Measurements from ENCODE around the gene LRTM2.

LRTM2 gene

DNA sequence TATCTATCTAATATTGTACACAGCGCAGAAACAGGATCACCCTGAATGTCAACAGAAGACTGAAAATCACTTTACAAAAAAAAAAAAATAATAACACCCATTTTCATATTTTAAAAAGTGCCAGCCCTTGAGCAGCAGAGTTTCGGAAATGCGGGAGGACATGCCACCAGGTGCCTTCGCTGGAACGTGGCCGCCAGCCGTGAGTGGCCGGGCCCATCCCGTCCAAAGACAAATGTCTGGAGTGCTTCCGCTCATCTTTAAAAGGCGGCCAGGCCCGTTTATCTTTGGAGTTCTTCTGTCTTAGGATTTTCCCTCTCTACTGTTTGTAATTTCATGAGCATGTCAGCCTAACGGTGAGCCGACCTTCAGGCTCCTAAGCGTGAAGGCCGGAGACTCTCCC is 43.5 kb downstream of the LRTM2 start:
- in situ Hi-C loops (cut with HindIII; ENCODE audit: low sequenced_read_pairs) = no loop called here

DNA sequence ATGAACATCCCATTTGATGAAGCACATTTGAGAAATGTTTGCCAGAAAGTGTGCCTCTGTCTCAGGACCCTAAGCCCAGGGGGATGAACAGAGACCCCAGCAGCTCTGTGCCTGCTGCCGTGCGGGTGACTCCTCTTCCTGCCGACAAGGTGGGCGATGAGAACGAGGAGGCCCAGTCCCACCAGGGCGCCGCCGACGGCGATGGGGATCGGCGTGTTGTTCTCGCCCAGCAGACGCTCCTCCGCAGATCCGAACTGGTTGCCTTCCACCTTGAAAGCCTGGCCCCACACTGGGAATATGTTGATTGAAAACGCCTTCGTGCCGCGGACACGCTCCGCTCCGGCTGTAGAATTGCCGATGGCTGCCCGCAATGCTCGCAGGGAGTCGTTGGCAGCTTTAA is 44.1 kb downstream of the LRTM2 start:
- in situ Hi-C loops (cut with HindIII; ENCODE audit: low sequenced_read_pairs) = no loop called here

DNA sequence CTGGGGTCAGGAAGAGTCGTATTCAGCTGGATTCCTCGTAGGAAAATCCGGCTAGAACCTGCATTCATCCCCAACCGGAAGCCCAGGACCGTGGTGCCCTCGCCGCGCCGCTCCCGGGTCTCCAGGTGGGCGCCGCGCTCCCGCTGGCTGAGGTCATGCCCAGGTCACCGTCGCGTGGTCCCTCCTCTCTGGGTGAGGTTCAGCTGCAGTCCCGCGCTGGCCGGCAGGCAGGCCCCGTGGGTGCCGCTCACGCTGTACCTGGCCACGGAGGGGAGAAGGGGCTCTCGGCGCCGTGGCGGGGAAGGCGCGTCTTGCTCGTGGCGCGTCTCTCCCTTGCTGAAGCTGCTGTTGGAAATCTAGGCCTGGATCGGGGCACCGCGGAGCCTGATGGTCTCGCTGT is 44.5 kb downstream of the LRTM2 start:
- in situ Hi-C loops (cut with HindIII; ENCODE audit: low sequenced_read_pairs) = no loop called here

DNA sequence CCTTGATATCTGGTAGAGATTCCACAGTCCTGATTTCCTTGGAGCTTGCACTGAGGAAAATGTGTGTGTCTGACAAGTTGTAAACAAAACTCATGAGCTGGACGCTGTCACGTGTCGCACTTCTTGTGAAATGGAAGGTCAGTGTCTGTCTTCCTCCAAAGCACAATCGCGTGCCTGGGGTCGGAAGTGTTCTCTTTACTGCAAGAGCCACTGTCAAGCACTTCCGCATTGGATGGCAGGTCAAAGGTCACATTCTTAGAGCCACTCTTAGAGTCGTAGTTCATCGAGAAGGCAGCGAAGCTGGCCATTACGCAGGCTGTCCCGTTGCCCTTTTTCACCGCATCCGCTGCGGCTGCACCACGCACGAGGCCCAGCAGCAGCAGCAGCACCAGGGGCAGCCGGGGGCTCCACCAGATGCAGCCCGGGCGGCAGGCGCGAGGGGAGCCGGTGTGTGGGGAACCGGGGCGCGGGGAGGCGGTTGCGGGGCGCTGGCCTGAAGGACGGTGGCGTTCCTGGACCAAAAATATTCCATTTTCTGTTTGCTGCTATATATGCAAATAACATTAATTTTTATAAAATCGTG is 45.0 kb downstream of the LRTM2 start:
- in situ Hi-C loops (cut with HindIII; ENCODE audit: low sequenced_read_pairs) = no loop called here

DNA sequence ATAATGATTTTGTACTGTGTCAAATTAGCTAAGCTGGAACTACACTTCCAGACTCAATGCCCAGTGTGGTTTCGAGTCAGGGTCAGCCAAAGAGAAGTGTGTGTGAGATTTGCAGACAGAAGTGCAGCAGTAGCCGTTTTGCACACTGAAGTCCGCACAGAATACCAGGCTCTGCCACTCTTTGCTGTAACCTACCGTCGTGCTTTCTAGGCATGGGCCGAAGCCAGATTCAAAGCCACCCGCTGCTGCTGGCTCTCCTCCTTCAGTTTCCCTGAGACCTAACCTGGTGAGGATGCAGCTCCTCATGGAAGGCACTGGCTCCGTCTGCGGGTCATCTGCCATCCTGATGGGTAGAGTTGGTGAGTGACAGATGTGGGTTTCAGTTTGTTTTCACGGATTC is 48.8 kb downstream of the LRTM2 start:
- in situ Hi-C loops (cut with HindIII; ENCODE audit: low sequenced_read_pairs) = no loop called here

DNA sequence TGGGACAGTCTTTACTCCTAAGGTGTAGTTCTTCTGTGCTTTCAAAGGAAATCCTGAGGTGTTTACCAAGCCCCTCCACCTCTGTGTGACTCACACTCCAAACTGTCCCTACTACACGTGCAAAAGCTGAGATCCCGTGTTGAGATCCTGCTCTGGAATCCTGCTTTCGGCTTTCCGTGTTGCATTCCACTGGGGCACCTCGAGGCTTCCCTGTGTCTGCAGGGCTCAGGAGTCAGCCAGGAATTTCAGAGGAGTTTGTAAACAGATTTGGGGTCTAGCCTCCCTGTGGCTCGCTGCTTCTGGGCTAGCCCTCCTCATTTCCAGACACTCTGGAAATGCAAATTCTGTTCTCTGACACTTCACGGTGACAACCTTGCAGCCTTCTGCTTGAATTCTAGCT is 49.7 kb downstream of the LRTM2 start:
- in situ Hi-C loops (cut with HindIII; ENCODE audit: low sequenced_read_pairs) = no loop called here

DNA sequence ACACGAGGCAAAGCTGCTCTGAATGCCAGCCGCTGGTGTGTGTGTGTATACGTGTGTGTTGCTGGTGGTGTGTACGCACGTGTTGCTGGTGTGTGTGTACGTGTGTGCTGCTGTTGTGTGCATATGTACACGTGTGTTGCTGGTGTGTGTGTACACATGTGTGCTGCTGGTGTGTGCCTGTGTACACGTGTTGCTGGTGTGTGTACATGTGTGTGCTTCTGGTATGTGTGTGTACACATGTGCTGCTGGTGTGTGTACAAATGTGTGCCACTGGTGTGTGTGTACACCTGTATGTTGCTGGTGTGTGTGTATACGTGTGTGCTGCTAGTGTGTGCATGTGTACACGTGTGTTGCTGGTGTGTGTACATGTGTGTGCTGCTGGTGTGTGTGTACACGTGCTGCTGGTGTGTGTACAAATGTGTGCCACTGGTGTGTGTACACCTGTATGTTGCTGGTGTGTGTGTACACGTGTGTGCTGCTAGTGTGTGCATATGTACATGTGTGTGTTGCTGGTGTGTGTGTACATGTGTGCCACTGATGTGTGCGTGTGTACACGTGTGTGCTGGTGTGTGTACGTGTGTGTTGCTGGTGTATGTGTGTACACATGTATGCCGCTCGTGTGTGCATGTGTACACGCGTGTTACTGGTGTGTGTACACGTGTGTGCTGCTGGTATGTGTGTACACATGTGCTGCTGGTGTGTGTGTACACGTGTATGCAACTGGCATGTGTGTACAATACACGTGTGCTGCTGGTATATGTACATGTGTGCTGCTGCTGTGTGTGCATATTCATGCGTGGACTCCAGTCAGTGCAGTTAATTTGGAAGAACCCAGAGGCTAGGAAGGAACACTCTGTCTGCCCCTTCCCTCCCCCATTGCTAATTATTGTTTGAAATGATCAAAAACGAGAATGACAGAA is 50.9 kb downstream of the LRTM2 start:
- in situ Hi-C loops (cut with HindIII; ENCODE audit: low sequenced_read_pairs) = no loop called here

DNA sequence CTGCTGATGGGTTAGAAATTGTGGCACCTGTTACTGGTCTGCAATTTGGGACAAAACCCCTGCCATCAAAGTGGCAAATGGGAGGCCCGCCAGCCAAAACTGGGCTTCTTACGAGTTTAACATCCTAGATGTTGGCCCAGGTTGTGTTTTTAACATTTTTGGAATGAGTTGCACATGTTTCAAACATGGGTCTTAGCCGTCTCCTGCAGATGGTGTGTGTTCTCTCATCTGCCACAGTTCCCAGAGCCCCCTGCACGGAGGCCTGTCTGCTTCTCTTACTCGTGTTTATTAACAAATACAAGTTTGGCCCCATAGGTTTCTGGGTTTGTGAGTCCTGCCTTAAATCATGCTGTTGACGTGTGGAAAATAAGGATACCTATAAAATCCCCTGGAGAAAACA is 51.6 kb downstream of the LRTM2 start:
- in situ Hi-C loops (cut with HindIII; ENCODE audit: low sequenced_read_pairs) = no loop called here

DNA sequence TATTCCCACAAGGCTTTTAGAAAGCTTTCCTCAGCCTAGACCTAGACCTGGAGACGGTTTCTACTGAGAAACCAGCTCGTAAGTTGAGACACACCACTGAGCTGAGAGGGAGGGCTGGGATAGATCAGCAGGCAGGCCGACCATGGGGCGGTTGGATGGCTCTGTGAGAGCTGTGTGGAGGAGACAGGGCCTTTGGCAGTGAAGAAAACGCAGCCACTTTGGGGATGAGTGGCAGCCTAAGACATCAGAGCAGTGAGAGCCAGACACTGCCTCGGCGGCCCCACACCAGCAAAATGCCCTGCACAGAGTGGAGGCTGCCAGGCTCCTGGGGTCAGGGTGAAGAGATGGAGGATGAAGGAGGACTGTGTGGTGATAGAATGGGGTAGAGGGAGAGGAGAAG is 52.1 kb downstream of the LRTM2 start:
- in situ Hi-C loops (cut with HindIII; ENCODE audit: low sequenced_read_pairs) = no loop called here

DNA sequence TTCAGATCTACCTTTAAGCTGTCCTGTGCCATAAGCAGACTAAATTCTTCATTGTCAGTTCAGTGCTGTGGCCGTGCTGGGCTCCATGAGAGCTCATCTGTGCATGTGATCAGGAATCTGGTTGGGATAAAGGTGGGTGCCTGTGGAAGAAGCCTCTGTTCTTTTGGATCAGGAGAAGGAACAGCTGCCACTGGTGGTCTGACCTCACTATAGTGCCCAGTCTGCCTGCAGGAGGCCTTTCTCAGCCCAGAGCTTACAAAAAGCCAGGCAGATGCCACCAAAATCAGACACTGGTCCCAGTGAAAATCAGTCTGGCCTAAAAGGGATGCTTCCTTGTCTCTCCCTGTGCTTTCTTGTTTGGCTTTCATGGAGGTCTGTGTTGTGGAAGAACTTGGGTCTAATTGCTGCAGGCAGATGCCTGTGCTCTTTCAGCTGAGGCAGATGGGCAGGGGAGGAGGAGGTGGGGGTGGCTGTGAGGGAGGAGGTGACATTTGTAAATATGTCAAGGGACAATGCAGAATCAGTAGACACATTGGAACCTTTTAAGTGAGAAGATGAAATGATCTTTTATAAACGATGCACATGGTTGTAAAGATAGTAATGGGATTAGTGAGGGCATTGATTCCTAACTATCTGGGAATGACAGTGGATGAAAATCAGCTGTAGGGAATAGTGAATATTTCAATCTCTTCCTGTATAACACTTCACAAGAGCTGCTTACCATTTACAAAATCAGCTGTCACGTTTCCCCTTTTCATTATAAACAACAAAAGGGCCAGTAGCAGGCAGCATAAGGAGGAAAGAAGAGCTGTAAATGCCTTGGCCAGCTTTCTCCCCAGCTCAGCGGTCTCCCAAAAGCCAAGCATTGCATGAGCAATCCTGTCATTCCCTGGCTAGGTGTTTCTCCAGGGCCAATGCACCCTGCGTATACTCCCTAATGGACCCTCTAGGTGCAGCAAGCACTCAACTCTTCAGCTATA is 53.5 kb downstream of the LRTM2 start:
- in situ Hi-C loops (cut with HindIII; ENCODE audit: low sequenced_read_pairs) = no loop called here

DNA sequence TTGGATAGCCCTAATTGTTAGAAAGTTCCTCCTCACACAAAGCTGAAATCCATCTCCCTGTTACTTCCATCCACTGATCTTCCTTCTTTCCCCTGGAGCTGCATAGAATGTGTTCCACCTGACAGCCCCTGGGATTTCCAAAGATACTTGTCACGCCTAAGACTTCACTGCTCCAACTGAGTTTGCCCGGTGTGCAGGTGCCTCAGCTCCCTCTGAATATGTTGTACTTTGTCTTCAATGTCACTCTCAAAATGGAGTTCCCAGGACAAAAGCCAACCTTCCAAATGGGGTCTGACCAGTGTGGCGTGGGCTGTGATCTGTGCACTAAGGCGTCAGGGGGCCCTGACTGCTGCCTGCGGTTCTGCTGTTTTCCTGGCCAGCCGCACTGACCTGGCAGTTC is 55.2 kb downstream of the LRTM2 start:
- in situ Hi-C loops (cut with HindIII; ENCODE audit: low sequenced_read_pairs) = no loop called here

DNA sequence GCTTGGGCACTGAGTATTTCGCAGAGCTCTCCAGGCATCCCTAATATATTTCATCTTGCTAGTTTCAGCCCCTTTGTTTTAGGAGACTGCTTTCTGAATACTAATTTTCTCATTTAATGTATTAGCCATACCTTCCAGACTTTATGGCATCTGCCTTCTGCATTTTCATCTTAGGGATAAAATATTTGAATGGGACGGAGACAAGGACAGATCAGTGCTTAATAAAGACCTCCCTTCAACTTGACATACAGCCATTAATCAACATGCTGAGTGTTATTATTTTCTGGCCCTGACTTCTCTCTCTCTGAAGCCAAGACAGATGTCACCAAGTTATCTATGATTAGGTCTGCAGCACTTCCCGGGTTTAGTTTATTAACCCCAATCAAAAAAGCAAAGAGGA is 55.7 kb downstream of the LRTM2 start:
- in situ Hi-C loops (cut with HindIII; ENCODE audit: low sequenced_read_pairs) = no loop called here

DNA sequence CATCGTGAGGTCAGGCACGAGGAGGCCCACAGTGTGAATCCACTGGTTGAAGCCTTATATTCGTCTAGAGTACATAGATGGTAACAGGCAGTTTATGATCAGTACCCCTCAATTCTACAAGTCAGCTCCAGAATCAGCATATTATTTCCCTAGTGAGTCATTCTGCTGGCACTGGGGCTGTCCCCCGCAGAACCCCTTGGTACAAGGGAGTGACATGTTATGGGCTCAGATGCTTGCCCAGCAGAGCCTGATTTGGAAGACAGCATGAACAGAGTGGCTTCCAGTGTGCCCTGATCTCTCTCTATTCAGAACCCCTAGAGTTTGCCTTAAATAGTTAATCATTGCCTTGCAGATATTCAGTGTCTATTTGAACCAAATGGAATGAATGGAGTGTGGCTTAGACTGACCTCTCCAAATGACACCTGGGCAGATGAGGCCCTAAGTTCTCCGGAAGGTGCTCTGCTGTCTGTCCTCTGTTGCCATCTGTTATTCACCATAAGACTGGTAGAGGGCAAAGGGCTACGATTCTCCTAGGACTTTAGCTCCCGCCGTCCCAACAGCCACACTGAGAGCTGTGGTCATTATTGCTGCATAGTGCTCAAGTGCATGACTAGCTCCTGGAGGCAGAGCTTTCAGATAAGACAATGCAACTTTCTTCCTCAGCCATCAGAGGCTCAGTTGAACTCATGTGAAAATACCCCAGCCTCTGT is 57.0 kb downstream of the LRTM2 start:
- in situ Hi-C loops (cut with HindIII; ENCODE audit: low sequenced_read_pairs) = no loop called here

DNA sequence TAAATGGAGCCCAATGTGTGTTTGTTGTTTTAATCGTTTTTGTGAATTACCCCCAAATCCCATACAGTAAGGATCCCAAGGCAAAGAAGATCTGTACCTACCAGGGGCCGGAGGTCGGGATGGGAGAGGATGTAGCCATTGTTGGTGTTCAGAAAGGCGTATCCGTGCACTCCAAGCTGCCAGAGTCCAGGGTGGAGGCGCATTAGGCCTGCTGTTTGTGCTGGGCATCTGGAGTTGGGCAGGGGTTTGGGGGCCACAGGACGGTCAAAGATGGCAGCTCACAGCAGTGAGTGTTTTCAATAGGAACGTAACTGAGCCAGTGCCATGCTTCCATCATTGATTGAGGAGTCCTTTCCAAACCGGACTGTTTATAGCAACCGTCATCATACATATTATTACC is 57.8 kb downstream of the LRTM2 start:
- in situ Hi-C loops (cut with HindIII; ENCODE audit: low sequenced_read_pairs) = no loop called here

DNA sequence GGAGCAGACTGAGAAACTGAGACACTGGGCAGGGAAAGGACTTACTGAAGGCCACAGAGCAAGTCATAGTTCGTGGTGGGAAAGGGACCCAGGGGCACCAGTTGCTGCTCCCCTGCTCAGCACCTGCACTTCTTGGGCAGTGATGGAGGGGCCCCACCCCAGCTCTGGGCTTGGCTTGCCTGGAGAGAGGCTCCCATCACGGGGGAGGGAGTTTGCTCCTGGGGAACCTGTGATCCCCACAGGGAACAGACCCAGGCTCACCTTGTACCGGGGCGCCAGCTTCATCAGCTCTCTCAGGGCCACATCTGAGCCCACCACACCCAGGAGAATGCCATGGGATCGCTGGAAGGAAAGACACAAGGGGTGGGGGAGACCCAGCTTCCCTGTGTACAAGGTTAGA is 58.3 kb downstream of the LRTM2 start:
- in situ Hi-C loops (cut with HindIII; ENCODE audit: low sequenced_read_pairs) = no loop called here

DNA sequence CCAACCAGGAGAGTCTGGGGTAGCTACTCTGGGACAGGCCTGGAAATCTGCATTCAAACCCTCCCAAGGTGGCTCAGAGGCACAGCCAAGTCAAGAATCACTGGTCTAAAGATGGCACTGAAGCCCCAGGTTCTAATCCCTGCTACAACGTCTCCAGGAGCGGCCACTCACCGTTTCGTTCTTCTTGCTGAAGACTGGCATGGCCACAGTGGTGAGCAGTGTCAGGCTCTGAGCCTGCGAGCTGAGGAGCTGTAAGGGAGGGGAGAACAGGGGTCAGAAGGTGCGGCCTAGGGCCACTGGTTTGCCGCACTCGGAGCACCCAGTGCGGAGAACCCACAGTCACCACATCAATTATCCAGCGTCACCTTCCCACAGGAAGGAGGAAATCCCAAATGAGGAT is 59.3 kb downstream of the LRTM2 start:
- in situ Hi-C loops (cut with HindIII; ENCODE audit: low sequenced_read_pairs) = loop anchor here (5.0 kb wide), 1 partner anchor 38 kb away; the partner anchor contains the start of gene CACNA2D4

DNA sequence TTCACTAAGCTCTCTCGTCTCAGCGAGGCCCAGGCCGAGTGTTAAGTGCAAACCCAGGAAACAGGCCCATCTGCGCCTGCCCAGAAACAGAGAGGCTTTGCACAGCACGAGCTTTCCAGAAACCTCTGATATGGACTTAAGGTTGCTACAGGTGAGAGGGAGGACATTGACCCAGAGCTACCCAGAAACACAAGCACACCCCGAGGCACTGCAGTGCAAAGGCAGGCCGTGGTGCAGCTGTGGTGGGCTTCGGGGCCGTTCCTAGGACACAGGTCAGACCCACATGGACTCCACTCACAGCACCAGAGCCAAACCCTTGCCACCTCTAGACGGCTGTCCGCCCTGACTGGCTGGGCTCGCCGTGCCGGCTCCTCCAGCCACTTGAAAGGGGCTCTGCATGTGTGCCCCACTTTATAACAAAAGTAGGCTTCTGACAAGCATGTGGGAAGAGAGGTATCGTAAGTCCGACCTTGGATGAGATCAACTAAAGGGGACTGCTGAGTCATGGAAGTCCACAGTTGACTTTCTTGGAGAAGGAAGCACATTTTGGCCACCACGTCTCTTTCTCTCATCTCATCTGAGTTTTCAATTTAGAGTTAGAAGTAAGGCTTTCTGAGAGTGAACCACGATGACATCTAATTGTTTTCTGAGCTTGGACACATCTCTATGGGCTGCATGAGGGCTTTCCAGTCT is 59.9 kb downstream of the LRTM2 start:
- in situ Hi-C loops (cut with HindIII; ENCODE audit: low sequenced_read_pairs) = loop anchor here (5.0 kb wide), 1 partner anchor 37 kb away; the partner anchor contains the start of gene CACNA2D4

DNA sequence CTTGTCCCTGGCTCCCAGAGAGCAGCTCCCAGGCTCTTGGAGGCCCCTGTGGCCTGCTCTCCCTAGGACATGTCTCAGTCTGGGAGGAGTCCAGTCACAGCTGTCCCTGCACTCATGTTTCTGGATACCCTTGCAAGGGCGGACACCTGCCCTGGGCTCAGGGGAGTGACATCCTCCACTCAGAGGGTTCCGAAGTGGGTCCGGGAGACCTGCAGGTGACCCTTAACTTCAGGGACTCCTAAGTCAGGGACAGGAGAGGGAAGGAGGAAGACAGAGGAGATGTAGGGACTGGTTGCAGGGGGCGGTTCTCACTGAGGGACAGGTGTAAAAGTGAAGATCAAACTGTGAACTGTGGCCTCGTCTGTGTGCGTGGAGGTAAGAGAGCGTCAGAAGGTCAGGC is 60.5 kb downstream of the LRTM2 start:
- in situ Hi-C loops (cut with HindIII; ENCODE audit: low sequenced_read_pairs) = loop anchor here (5.0 kb wide), 1 partner anchor 36 kb away; the partner anchor contains the start of gene CACNA2D4

DNA sequence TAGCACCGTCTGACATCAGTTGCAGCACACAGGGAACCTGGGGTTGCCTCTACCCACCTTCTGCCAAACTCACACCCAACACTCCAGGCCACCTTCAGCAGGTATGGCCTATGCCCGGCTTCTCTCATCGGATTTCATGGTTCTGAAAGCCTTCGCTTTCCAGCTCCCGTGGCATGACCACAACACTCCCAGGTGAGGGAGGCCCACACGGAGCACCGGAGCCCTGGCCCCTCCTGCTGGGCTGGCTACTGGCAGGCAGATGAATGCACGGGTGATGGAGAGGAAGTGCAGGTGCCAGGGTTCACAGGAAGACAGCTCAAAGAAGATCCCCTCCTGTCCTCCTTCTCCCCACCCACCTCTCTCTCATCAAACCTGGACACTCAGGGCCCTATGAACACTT is 60.9 kb downstream of the LRTM2 start:
- in situ Hi-C loops (cut with HindIII; ENCODE audit: low sequenced_read_pairs) = loop anchor here (5.0 kb wide), 1 partner anchor 36 kb away; the partner anchor contains the start of gene CACNA2D4

DNA sequence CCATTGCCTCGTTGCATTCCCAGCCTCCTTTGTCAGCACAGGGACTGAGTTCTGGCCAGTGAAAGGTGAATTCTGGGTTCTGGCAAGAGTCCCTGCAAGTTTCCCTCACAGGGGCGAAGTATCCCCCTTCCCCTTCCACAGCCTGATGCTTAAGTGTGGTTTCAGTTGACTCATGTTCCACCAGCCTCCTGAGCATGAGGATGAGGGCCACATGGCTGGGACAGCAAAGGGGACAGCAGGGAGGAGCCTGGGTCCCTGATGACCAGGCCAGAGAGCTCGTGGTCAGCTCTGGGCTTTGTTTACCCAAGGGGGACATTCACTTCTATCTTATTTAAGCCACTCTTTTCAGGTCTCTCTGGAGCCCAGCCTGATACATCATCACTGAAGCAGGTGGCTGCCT is 61.6 kb downstream of the LRTM2 start:
- in situ Hi-C loops (cut with HindIII; ENCODE audit: low sequenced_read_pairs) = loop anchor here (5.0 kb wide), 1 partner anchor 35 kb away; the partner anchor contains the start of gene CACNA2D4

All from DLD1 (cell line).